22Rv1 (cell line): Measurements from ENCODE around the gene STAM.

Experiments used
- ZFX ChIP-seq: fragments of 450-650 bp; IDR thresholded peaks from 2 replicates; pipeline ENCODE4 v1.6.1; 2017; ENCODE audit warnings: antibody characterized with exemption, borderline replicate concordance
- TF ChIP-seq, protein P1 (sequence below): fragments of 450-650 bp; IDR thresholded peaks from 2 replicates; pipeline ENCODE4 v1.5.1; 2017; ENCODE audit warnings: mild to moderate bottlenecking

GRCh38 chr10:17708821-17709220 lies 64.9 kb downstream of the STAM start:
- TF ChIP-seq, protein P1, sequence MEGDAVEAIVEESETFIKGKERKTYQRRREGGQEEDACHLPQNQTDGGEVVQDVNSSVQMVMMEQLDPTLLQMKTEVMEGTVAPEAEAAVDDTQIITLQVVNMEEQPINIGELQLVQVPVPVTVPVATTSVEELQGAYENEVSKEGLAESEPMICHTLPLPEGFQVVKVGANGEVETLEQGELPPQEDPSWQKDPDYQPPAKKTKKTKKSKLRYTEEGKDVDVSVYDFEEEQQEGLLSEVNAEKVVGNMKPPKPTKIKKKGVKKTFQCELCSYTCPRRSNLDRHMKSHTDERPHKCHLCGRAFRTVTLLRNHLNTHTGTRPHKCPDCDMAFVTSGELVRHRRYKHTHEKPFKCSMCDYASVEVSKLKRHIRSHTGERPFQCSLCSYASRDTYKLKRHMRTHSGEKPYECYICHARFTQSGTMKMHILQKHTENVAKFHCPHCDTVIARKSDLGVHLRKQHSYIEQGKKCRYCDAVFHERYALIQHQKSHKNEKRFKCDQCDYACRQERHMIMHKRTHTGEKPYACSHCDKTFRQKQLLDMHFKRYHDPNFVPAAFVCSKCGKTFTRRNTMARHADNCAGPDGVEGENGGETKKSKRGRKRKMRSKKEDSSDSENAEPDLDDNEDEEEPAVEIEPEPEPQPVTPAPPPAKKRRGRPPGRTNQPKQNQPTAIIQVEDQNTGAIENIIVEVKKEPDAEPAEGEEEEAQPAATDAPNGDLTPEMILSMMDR = no peak
- no peak for TF ChIP-seq ZFX
